Testis (tissue), 3 donors: ENCODE measurements around the gene SOAT2. TPM values are rescaled to one million over a fixed set of nuclear protein-coding genes. Genes with fewer than 3 reads are reported as not detected.

ENCODE experiments used
- DNase-seq: peaks from one replicate; pipeline ENCODE4 v3.0.0-alpha.2; 2019
- H3K27ac ChIP-seq, 2 donors: fragments of 200-600 bp; sonication (generic); one replicate each; pipeline ENCODE4 v1.5.1; 2019
- H3K27me3 ChIP-seq: fragments of 200-600 bp; sonication (generic); one replicate; pipeline ENCODE4 v1.5.1; 2019
- H3K36me3 ChIP-seq: fragments of 200-600 bp; sonication (generic); one replicate; pipeline ENCODE4 v1.5.1; 2017; ENCODE audit warnings: low read depth; ENCODE audit errors: missing control alignments
- H3K4me1 ChIP-seq: fragments of 200-600 bp; sonication (generic); one replicate; pipeline ENCODE4 v1.5.1; 2019
- H3K4me3 ChIP-seq, 2 donors: fragments of 200-600 bp; sonication (generic); one replicate each; pipeline ENCODE4 v1.5.1; 2017 to 2019
- H3K9me3 ChIP-seq: fragments of 200-600 bp; sonication (generic); one replicate; pipeline ENCODE4 v1.5.1; 2017
- POLR2A ChIP-seq: fragments of 450-650 bp; IDR thresholded peaks from one replicate; pipeline ENCODE4 v1.6.1; 2017; ENCODE audit warnings: antibody characterized with exemption, mild to moderate bottlenecking, moderate library complexity
- WGBS, 2 donors: methylation state at CpG; one replicate each; pipeline ENCODE4 v1.1.5; 2018; 5-methylcytosine and 5-hydroxymethylcytosine counted together
- intact Hi-C: fragments of 100-400 bp; cut with DNase I; formaldehyde crosslinking; loops from one replicate; pipeline ENCODE4 v1.15.1; 2023; ENCODE audit warnings: low total_unique reads
- polyA plus RNA-seq: library from polyadenylated mRNA; stranded (reverse); fragments of 350-450 nt; fragmentation: Illumina TruSeq; extraction: RNeasy Lipid Tissue Mini Kit (QIAGEN cat#74804); gene quantifications from one replicate; pipeline ENCODE4 v1.2.3, GENCODE V29; 2014; ENCODE audit warnings: low read depth, low replicate concordance; ENCODE audit not compliant: insufficient read depth
- total RNA-seq, 2 donors: library from RNA; depleted of rRNA; stranded (reverse); fragments of >200 nt; gene quantifications; one replicate each; pipeline ENCODE4 v1.2.3, GENCODE V29; 2016
- TF ChIP-seq, protein P1 (sequence below), 3 experiments: fragments of 450-650 bp in 2 of 3; fragments of 200-600 bp in 1 of 3; sonication (generic) in 1 of 3; IDR thresholded peaks; one replicate each; pipeline ENCODE4 v1.5.1; 2016 to 2019; ENCODE audit warnings: antibody characterized with exemption in 3 of 3, mild to moderate bottlenecking in 2 of 3, moderate library complexity in 1 of 3

Gene SOAT2
- total and polyA plus RNA-seq, 3 donors from 2014 or later: 0.19 to 0.25 TPM; not detected in 1

DNA sequence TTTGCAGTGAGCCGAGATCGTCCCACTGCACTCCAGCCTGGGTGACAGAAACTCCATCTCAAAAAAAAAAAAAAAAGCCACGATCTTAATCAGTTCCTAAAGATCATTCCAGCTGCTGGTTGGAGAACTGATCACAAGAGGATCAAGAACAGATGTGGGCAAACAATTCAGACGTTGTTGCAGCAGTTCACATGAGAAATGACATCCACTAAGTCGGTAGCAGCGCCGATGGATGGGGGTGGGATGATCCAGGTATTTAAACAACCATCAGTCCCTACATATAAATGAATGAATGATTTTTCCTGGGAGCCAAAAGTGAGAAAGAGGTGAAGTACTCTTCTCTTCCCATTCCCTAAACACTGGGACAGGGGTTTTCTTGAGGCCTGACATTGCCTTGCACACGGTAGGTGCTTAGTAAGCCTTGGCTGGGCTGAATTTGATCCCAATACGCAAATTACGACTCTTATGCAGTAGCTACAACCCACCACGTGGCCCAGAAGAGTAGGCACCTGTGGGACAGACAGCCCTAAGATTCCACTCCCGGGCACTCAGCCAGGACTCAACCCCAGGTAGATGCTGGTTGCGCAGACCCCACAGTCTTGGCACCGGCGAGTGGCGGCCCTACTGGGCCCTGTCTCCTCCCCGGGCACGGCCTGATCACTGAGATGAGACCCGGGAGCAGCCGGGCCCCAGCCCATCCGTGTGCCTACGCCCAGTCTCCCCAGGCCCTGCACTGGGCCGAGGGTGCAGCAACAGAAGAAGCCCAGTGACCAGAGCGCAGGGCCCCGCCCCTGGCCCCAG is 24.7 kb upstream of the SOAT2 start:
- Histone ChIP-seq H3K36me3 (no peaks in the 10 kb centered on the region), H3K4me1 (peaks cover 8% of the 10 kb centered on the region), H3K27me3 (no peaks in the 10 kb centered on the region), H3K27ac (peak overlapping the region; percentile 91), H3K9me3 (no peaks in the 10 kb centered on the region), H3K4me3 (peak overlapping the region; percentile 59 to 82)
- intact Hi-C loops: no loop called here
- WGBS, 2 donors: 15 to 30% methylated on average over 12 to 24 of the region's 25 CpGs
- TF ChIP-seq POLR2A: no peak
- TF ChIP-seq, protein P1, sequence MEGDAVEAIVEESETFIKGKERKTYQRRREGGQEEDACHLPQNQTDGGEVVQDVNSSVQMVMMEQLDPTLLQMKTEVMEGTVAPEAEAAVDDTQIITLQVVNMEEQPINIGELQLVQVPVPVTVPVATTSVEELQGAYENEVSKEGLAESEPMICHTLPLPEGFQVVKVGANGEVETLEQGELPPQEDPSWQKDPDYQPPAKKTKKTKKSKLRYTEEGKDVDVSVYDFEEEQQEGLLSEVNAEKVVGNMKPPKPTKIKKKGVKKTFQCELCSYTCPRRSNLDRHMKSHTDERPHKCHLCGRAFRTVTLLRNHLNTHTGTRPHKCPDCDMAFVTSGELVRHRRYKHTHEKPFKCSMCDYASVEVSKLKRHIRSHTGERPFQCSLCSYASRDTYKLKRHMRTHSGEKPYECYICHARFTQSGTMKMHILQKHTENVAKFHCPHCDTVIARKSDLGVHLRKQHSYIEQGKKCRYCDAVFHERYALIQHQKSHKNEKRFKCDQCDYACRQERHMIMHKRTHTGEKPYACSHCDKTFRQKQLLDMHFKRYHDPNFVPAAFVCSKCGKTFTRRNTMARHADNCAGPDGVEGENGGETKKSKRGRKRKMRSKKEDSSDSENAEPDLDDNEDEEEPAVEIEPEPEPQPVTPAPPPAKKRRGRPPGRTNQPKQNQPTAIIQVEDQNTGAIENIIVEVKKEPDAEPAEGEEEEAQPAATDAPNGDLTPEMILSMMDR (IDR thresholded peaks at IDR 0.05): no peak
- DNase-seq: no peak

DNA sequence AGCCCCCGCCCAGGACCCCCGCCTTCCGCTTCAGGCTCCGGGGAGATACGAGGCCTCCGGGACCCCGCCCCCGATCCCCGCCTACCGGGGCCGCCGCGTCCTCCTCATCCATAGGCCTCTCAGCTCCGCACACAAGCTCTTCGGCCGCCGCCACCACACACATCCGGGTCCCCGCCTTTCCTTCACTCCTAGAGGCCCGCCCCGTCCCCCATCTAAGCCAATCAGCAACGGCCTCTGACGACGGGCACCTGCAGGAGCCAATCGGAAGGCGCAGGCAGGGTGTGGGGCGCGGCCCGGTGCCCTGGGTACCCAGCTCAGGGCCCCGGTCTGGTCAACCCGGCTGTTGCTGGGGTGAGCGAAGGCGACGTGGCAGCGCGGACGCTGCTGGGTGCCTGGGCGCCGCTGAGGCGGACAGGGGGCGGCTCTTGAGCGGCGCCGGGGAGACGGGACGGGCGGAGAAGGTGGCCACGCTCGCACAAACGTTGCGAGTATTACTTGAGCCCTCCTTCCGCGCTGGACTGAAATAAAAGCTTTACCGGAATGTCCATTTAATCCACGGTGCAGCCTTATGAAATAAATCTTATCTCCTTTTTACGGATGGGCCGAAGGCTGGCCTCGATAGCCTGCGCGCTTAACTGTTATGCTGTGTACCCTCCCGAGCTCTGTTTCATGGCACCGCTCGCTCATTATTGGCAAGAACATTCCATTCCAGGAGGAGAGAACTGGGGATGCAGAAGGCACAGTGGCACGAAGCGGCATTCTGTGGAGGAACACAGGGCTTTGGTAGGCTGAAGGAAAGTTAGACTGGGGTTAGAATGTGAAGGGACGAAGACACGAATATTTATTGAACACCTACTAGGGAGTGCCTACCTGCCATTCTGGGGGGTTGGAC is 23.8 kb upstream of the SOAT2 start, which contains the start of gene SPRYD3:
SPRYD3 (minus strand) TSS at position 165 of the 892 bp plus-strand sequence; CDS start at position 108, 57 bp downstream.
- no peaks in the 10 kb centered on the region for H3K36me3 ChIP-seq
- 1% methylated on average over 26 to 52 of the region's 67 CpGs for WGBS, 2 donors
- H3K4me3 ChIP-seq: peak within 1 kb of the TSS; percentile 59 to 82
- no peaks in the 10 kb centered on the region for H3K9me3 ChIP-seq
- peaks cover 8% of the 10 kb centered on the region for H3K4me1 ChIP-seq
- H3K27me3 ChIP-seq: no peaks in the 10 kb centered on the region
- TF ChIP-seq, protein P1 (IDR thresholded peaks at IDR 0.05): peak in 1 of 3 experiments; percentile 2
- peak; percentile 47 for TF ChIP-seq POLR2A
- peak within 1 kb of the TSS; percentile 91 for H3K27ac ChIP-seq
- intact Hi-C loops: no loop called here
- peak; percentile 98 for DNase-seq

DNA sequence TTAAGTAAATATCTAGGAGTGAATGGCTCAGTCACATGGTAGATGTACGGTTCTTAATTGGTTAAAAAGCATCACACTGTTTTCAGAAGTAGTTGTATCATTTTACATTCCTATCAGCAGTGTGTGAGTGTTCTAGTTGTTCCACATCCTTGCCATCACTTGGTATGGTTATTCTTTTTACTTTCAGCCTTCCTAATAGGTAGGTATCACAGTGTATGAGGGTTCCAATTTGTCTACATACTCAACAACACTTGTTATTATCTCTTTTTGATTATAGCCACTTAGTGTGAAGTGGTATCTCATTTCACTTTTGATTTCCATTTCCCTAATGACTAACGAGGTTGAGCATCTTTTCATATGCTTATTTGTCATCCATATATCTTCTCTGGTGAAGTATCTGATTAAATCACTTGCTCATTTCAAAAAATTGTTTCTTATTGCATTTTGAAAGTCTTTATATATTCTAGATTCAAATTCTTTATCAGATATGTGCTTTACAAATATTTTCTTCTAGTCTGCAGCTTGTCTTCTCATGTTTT is 20.6 kb upstream of the SOAT2 start:
- intact Hi-C loops: no loop called here
- WGBS, 2 donors: 77% methylated on average over 2 of the region's 2 CpGs
- Histone ChIP-seq H3K4me3 (no peak overlapping the region), H3K9me3 (no peaks in the 10 kb centered on the region), H3K27ac (no peak overlapping the region), H3K36me3 (no peaks in the 10 kb centered on the region), H3K27me3 (no peaks in the 10 kb centered on the region), H3K4me1 (peaks cover 8% of the 10 kb centered on the region)
- TF ChIP-seq POLR2A: no peak
- TF ChIP-seq, protein P1 (IDR thresholded peaks at IDR 0.05): no peak
- no peak for DNase-seq

DNA sequence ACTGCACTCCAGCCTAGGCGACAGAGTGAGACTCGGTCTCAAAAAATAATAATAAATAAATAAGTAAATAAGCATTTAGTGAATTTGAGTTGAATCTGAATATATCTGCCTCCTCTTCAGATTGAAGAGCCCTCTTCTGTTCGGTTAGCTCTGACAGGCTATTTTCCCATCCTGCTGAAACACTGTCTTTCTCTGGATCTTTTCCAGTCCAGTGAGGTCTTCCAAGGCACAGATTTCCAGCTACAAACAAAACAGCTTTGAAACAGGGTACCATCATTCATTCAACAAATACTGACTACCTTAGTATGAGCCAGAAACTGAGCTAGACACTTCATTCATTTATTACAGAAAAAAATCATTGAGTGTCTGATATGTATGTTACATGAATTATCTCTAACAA is 16.9 kb upstream of the SOAT2 start:
- Histone ChIP-seq H3K27me3 (no peaks in the 10 kb centered on the region), H3K9me3 (no peaks in the 10 kb centered on the region), H3K36me3 (no peaks in the 10 kb centered on the region), H3K4me3 (no peak overlapping the region), H3K4me1 (no peaks in the 10 kb centered on the region), H3K27ac (no peak overlapping the region)
- intact Hi-C loops: no loop called here
- DNase-seq: no peak
- TF ChIP-seq, protein P1 (IDR thresholded peaks at IDR 0.05): no peak
- TF ChIP-seq POLR2A: no peak
- 69 to 79% methylated on average over 3 of the region's 3 CpGs for WGBS, 2 donors
